ENCODE data around the gene NIPBL. TPM values are rescaled to one million over a fixed set of nuclear protein-coding genes. Genes with fewer than 3 reads are reported as not detected.

Gene NIPBL
- total RNA-seq, 1 experiment from 2014 or later = 124 TPM

GRCh38 chr5:37045703-37046102, 169.1 kb downstream of the NIPBL start:
- Histone ChIP-seq H3K79me2 (ENCODE audit: low read depth) (no peaks in the 10 kb centered on the region), H3K4me3 (no peak overlapping the region), H3K27ac (no peak overlapping the region), H3K4me2 (no peak overlapping the region), H3F3A (ENCODE audit: insufficient read depth, low read depth) (no peaks in the 10 kb centered on the region; the same call in 1 of the 2 replicates), H3K36me3 (ENCODE audit: low read depth) (peaks cover 37% of the 10 kb centered on the region; the same call in 1 of the 2 replicates), H3K27me3 (ENCODE audit: insufficient read depth, low read depth) (no peaks in the 10 kb centered on the region), H2AFZ (no peak overlapping the region), H3K4me1 (replicated peaks; ENCODE audit: insufficient read depth) (no peaks in the 10 kb centered on the region), H3K9me3 (ENCODE audit: insufficient read depth, low read depth) (no peaks in the 10 kb centered on the region), H3K9me2 (ENCODE audit: insufficient read depth) (no peaks in the 10 kb centered on the region), H4K20me1 (ENCODE audit: insufficient read depth) (no peaks in the 10 kb centered on the region; the same call in 1 of the 2 replicates)
- POLR2A ChIA-PET (ENCODE audit: unreplicated experiment) = interaction anchor here (0.7 kb wide), 1 partner anchor 226 kb away, joined by 6 read pairs; no protein-coding TSS in a partner anchor
- CTCF ChIA-PET = interaction anchor here (0.5 to 0.6 kb wide), 2 partner anchors 152 to 869 kb away, joined by 3 read pairs; no protein-coding TSS in a partner anchor
- DNase-seq = no peak
- TF ChIP-seq, protein P1, sequence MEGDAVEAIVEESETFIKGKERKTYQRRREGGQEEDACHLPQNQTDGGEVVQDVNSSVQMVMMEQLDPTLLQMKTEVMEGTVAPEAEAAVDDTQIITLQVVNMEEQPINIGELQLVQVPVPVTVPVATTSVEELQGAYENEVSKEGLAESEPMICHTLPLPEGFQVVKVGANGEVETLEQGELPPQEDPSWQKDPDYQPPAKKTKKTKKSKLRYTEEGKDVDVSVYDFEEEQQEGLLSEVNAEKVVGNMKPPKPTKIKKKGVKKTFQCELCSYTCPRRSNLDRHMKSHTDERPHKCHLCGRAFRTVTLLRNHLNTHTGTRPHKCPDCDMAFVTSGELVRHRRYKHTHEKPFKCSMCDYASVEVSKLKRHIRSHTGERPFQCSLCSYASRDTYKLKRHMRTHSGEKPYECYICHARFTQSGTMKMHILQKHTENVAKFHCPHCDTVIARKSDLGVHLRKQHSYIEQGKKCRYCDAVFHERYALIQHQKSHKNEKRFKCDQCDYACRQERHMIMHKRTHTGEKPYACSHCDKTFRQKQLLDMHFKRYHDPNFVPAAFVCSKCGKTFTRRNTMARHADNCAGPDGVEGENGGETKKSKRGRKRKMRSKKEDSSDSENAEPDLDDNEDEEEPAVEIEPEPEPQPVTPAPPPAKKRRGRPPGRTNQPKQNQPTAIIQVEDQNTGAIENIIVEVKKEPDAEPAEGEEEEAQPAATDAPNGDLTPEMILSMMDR (conservative IDR thresholded peaks at IDR 0.05) = no peak
- TF ChIP-seq EZH2 (IDR thresholded peaks at IDR 0.05; ENCODE audit: low read depth) = no peak
- intact Hi-C loops (cut with micrococcal nuclease; ENCODE audit: unreplicated experiment) = loop anchor here (10.0 kb wide), 1 partner anchor 289 kb away; no protein-coding TSS in a partner anchor
- no TSS peak for BruUV-seq (replicated peaks)

- no peaks in the 10 kb centered on the region for H3K79me2 ChIP-seq (ENCODE audit: low read depth)
- no peaks in the 10 kb centered on the region for H3K9me2 ChIP-seq (ENCODE audit: insufficient read depth)
- no TSS peak for BruUV-seq (replicated peaks)
- ChIA-PET CTCF (interaction anchor here (0.6 kb wide), 1 partner anchor 181 kb away, joined by 7 read pairs; no protein-coding TSS in a partner anchor), POLR2A (ENCODE audit: unreplicated experiment) (interaction anchor here (0.6 kb wide), 1 partner anchor 313 kb away, joined by 4 read pairs; no protein-coding TSS in a partner anchor)
- H3F3A ChIP-seq (ENCODE audit: insufficient read depth, low read depth) = no peaks in the 10 kb centered on the region; the same call in 1 of the 2 replicates
- TF ChIP-seq, protein P1 (conservative IDR thresholded peaks at IDR 0.05) = no peak
- TF ChIP-seq EZH2 (IDR thresholded peaks at IDR 0.05; ENCODE audit: low read depth) = no peak
- no peak overlapping the region for H3K27ac ChIP-seq
- no peak overlapping the region for H3K4me3 ChIP-seq
- no peaks in the 10 kb centered on the region for H3K27me3 ChIP-seq (ENCODE audit: insufficient read depth, low read depth)
- H4K20me1 ChIP-seq (ENCODE audit: insufficient read depth) = no peaks in the 10 kb centered on the region
- DNase-seq = no peak
- H3K4me2 ChIP-seq = no peak overlapping the region
- intact Hi-C loops (cut with micrococcal nuclease; ENCODE audit: unreplicated experiment) = loop anchor here (10.0 kb wide), 1 partner anchor 287 kb away; no protein-coding TSS in a partner anchor
- H3K36me3 ChIP-seq (ENCODE audit: low read depth) = peaks cover 55% of the 10 kb centered on the region
- H3K9me3 ChIP-seq (ENCODE audit: insufficient read depth, low read depth) = no peaks in the 10 kb centered on the region
- H3K4me1 ChIP-seq (replicated peaks; ENCODE audit: insufficient read depth) = no peaks in the 10 kb centered on the region
- no peak overlapping the region for H2AFZ ChIP-seq
Measured at GRCh38 chr5:37047947-37048346, 171.4 kb downstream of the NIPBL start.

- Histone ChIP-seq H3K9me3 (ENCODE audit: insufficient read depth, low read depth) (no peaks in the 10 kb centered on the region), H3F3A (ENCODE audit: insufficient read depth, low read depth) (no peaks in the 10 kb centered on the region; the same call in none of the 2 replicates), H3K9me2 (ENCODE audit: insufficient read depth) (no peaks in the 10 kb centered on the region), H3K4me1 (replicated peaks; ENCODE audit: insufficient read depth) (no peaks in the 10 kb centered on the region), H3K36me3 (ENCODE audit: low read depth) (peaks cover 41% of the 10 kb centered on the region), H3K4me3 (no peak overlapping the region), H2AFZ (no peak overlapping the region), H4K20me1 (ENCODE audit: insufficient read depth) (peaks cover 5% of the 10 kb centered on the region; the same call in 1 of the 2 replicates), H3K79me2 (ENCODE audit: low read depth) (no peaks in the 10 kb centered on the region), H3K27me3 (ENCODE audit: insufficient read depth, low read depth) (no peaks in the 10 kb centered on the region), H3K27ac (no peak overlapping the region), H3K4me2 (no peak overlapping the region)
- TF ChIP-seq, protein P1 (conservative IDR thresholded peaks at IDR 0.05) = no peak
- TF ChIP-seq EZH2 (IDR thresholded peaks at IDR 0.05; ENCODE audit: low read depth) = no peak
- POLR2A ChIA-PET (ENCODE audit: unreplicated experiment) = no interaction called here
- CTCF ChIA-PET = no interaction called here
- no TSS peak for BruUV-seq (replicated peaks)
- intact Hi-C loops (cut with micrococcal nuclease; ENCODE audit: unreplicated experiment) = loop anchor here (10.0 kb wide), 1 partner anchor 250 kb away; no protein-coding TSS in a partner anchor
- DNase-seq = no peak
Measured at GRCh38 chr5:37054391-37054790, 177.8 kb downstream of the NIPBL start.
